Measurements from ENCODE around the gene EXOC2.

Gene EXOC2

DNA sequence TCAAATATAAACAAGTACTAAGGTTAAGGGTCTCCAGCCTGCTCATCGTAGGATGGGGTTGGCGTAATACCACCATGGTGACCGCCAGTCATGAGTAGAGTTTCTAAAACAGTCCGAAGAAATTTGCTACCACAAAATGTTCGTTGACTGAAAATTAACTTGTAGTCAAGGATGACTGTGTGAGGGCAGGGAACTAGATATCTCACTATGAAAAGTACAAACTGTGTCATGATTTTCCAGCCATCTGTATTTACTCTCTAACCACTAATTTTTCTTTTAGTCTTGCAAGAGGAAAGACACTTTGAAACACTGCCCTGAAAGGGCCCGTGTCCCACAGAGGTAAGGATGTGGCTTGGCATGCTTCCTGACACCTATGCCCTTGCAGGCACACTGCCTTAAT, 201.7 kb downstream of the EXOC2 start:
- H2BK120ac ChIP-seq (ENCODE audit: low read depth, low read length), result no peak overlapping the region
- H2AFZ ChIP-seq (ENCODE audit: low read length), result no peak overlapping the region
- no peaks in the 10 kb centered on the region for H3K79me1 ChIP-seq (ENCODE audit: low read depth, low read length)
- H3K27ac ChIP-seq (replicated peaks; ENCODE audit: low read length), result no peak overlapping the region
- no peak overlapping the region for H3K4me2 ChIP-seq (ENCODE audit: insufficient read depth, low read length, poor library complexity, severe bottlenecking)
- H2BK15ac ChIP-seq (ENCODE audit: low read length), result no peak overlapping the region
- no peaks in the 10 kb centered on the region for H3K27me3 ChIP-seq (ENCODE audit: control insufficient read depth in 3 of 3, insufficient read depth in 3 of 3, low read depth in 1 of 3, low read length in 3 of 3)
- no peak overlapping the region for H3K4me3 ChIP-seq (ENCODE audit: low read length in 2 of 2)
- DNase-seq (ENCODE audit: low spot score), result no peak
- no peak overlapping the region for H4K8ac ChIP-seq (ENCODE audit: low read depth, low read length)
- no peak overlapping the region for H2BK5ac ChIP-seq (ENCODE audit: low read length)
- WGBS, 2 donors (ENCODE audit: extremely low coverage in 2 of 2, insufficient read length in 2 of 2, insufficient replicate concordance in 1 of 2), result no CpG with 5 or more reads among the region's 6 CpGs
- no peak overlapping the region for H2AK5ac ChIP-seq (ENCODE audit: low read depth, low read length)
- peaks cover 0 to 10% of the 10 kb centered on the region in 2 donors for H3K9me3 ChIP-seq (replicated peaks in 1 of 2; ENCODE audit: control insufficient read depth in 2 of 2, insufficient read depth in 1 of 2, low read depth in 1 of 2, low read length in 2 of 2)
- no peak overlapping the region for H4K91ac ChIP-seq (ENCODE audit: low read depth, low read length, poor library complexity)
- no peak overlapping the region for H3K4ac ChIP-seq (ENCODE audit: low read length)
- no peak overlapping the region for H3K23ac ChIP-seq (ENCODE audit: low read depth, low read length, poor library complexity)
- H3K36me3 ChIP-seq (replicated peaks in 1 of 2; ENCODE audit: control insufficient read depth in 2 of 2, insufficient read depth in 2 of 2, low read length in 2 of 2), result peaks cover 2 to 32% of the 10 kb centered on the region in 2 donors
- no peak overlapping the region for H3K14ac ChIP-seq (ENCODE audit: low read length)
- no peak overlapping the region for H2BK12ac ChIP-seq (ENCODE audit: low read length)
- no peaks in the 10 kb centered on the region for H3K4me1 ChIP-seq (ENCODE audit: control insufficient read depth in 2 of 2, insufficient read depth in 1 of 2, low read depth in 1 of 2, low read length in 2 of 2)
- H3K18ac ChIP-seq (ENCODE audit: low read length), result no peak overlapping the region
- no peak overlapping the region for H3K9ac ChIP-seq (ENCODE audit: low read depth, low read length, poor library complexity)

DNA sequence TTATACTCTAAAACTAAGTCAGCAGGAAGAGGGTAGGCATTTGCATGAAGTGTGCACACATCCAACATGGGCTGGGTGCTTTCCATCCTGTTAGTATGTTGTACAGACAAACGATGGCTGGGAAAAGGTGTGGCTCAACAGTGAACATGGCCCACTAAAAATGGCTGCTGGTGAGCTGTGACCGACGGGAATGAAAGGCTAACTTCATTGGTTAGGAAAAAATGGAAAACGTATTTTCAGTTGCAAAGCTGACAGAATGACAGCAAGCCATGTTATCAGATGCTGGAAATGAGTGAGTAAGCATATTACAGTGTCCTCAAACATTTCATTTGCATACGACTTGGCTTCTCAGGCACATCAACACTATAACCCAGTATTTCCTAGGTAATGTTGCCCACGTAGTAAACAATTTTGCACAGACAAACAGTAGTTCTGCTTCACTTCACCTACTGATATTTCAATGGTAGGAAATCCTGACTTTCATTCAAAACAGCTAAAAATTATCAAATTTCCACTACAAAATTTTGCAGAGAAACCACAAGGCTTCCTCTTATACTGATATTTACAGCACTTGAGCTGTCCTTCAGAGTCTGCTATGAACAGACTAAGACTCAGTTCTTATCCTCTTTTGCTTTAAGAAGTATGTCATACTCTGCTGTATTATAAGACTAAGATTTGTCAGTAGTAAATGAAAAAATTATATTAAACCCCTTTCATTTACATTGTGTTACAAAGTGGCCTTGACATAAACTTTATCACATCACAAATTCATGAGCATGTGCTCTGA, 202.5 kb downstream of the EXOC2 start:
- Histone ChIP-seq H2BK120ac (ENCODE audit: low read depth, low read length) (no peak overlapping the region), H3K27ac (replicated peaks; ENCODE audit: low read length) (no peak overlapping the region), H3K4ac (ENCODE audit: low read length) (no peak overlapping the region), H3K9ac (ENCODE audit: low read depth, low read length, poor library complexity) (no peak overlapping the region), H2AK5ac (ENCODE audit: low read depth, low read length) (no peak overlapping the region), H2BK12ac (ENCODE audit: low read length) (no peak overlapping the region), H3K18ac (ENCODE audit: low read length) (no peak overlapping the region), H4K8ac (ENCODE audit: low read depth, low read length) (no peak overlapping the region), H3K14ac (ENCODE audit: low read length) (no peak overlapping the region), H3K9me3 (replicated peaks in 1 of 2; ENCODE audit: control insufficient read depth in 2 of 2, insufficient read depth in 1 of 2, low read depth in 1 of 2, low read length in 2 of 2) (peaks cover 4 to 10% of the 10 kb centered on the region in 2 donors), H4K91ac (ENCODE audit: low read depth, low read length, poor library complexity) (no peak overlapping the region), H2BK15ac (ENCODE audit: low read length) (no peak overlapping the region), H3K4me2 (ENCODE audit: insufficient read depth, low read length, poor library complexity, severe bottlenecking) (no peak overlapping the region), H3K4me3 (ENCODE audit: low read length in 2 of 2) (no peak overlapping the region), H2BK5ac (ENCODE audit: low read length) (no peak overlapping the region), H3K79me1 (ENCODE audit: low read depth, low read length) (no peaks in the 10 kb centered on the region), H3K36me3 (replicated peaks in 1 of 2; ENCODE audit: control insufficient read depth in 2 of 2, insufficient read depth in 2 of 2, low read length in 2 of 2) (peaks cover 6 to 31% of the 10 kb centered on the region in 2 donors), H3K23ac (ENCODE audit: low read depth, low read length, poor library complexity) (no peak overlapping the region), H3K4me1 (ENCODE audit: control insufficient read depth in 2 of 2, insufficient read depth in 1 of 2, low read depth in 1 of 2, low read length in 2 of 2) (no peaks in the 10 kb centered on the region), H2AFZ (ENCODE audit: low read length) (no peak overlapping the region), H3K27me3 (ENCODE audit: control insufficient read depth in 3 of 3, insufficient read depth in 3 of 3, low read depth in 1 of 3, low read length in 3 of 3) (no peaks in the 10 kb centered on the region)
- DNase-seq (ENCODE audit: low spot score), result no peak
- WGBS, 2 donors (ENCODE audit: extremely low coverage in 2 of 2, insufficient read length in 2 of 2, insufficient replicate concordance in 1 of 2), result no CpG with 5 or more reads among the region's 6 CpGs

DNA sequence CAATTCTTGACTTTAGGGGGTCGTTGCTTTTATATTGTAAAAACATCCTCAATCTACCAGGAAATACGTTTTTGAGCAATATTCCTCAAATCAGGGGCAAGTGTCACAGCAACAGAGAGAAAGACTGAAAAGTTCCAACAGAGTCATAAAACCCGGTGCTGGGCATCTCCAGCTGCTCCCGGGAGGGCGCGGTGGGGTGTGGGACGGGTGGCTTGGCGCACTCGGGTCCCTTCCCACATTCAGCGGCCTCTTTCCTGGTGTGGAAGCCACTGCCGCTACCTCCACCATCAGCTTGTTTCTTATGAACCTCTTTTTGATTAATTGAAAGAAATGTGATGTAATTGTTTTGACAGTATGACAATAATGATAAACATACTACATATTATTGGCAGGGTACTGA, 203.2 kb downstream of the EXOC2 start:
- DNase-seq (ENCODE audit: low spot score), result no peak
- H3K4me1 ChIP-seq (ENCODE audit: control insufficient read depth in 2 of 2, insufficient read depth in 1 of 2, low read depth in 1 of 2, low read length in 2 of 2), result no peaks in the 10 kb centered on the region
- H2BK120ac ChIP-seq (ENCODE audit: low read depth, low read length), result no peak overlapping the region
- no peak overlapping the region for H4K91ac ChIP-seq (ENCODE audit: low read depth, low read length, poor library complexity)
- H4K8ac ChIP-seq (ENCODE audit: low read depth, low read length), result no peak overlapping the region
- H2AK5ac ChIP-seq (ENCODE audit: low read depth, low read length), result no peak overlapping the region
- no CpG with 5 or more reads among the region's 11 CpGs for WGBS, 2 donors (ENCODE audit: extremely low coverage in 2 of 2, insufficient read length in 2 of 2, insufficient replicate concordance in 1 of 2)
- no peaks in the 10 kb centered on the region for H3K79me1 ChIP-seq (ENCODE audit: low read depth, low read length)
- no peak overlapping the region for H3K18ac ChIP-seq (ENCODE audit: low read length)
- peaks cover 7 to 31% of the 10 kb centered on the region in 2 donors for H3K36me3 ChIP-seq (replicated peaks in 1 of 2; ENCODE audit: control insufficient read depth in 2 of 2, insufficient read depth in 2 of 2, low read length in 2 of 2)
- no peak overlapping the region for H3K9ac ChIP-seq (ENCODE audit: low read depth, low read length, poor library complexity)
- H2BK15ac ChIP-seq (ENCODE audit: low read length), result no peak overlapping the region
- H3K27ac ChIP-seq (replicated peaks; ENCODE audit: low read length), result no peak overlapping the region
- H3K4me2 ChIP-seq (ENCODE audit: insufficient read depth, low read length, poor library complexity, severe bottlenecking), result no peak overlapping the region
- H2BK5ac ChIP-seq (ENCODE audit: low read length), result no peak overlapping the region
- H3K23ac ChIP-seq (ENCODE audit: low read depth, low read length, poor library complexity), result no peak overlapping the region
- H2AFZ ChIP-seq (ENCODE audit: low read length), result no peak overlapping the region
- no peak overlapping the region for H2BK12ac ChIP-seq (ENCODE audit: low read length)
- H3K4me3 ChIP-seq (ENCODE audit: low read length in 2 of 2), result no peak overlapping the region
- H3K27me3 ChIP-seq (ENCODE audit: control insufficient read depth in 3 of 3, insufficient read depth in 3 of 3, low read depth in 1 of 3, low read length in 3 of 3), result no peaks in the 10 kb centered on the region
- peaks cover 5 to 10% of the 10 kb centered on the region in 2 donors for H3K9me3 ChIP-seq (replicated peaks in 1 of 2; ENCODE audit: control insufficient read depth in 2 of 2, insufficient read depth in 1 of 2, low read depth in 1 of 2, low read length in 2 of 2)
- H3K4ac ChIP-seq (ENCODE audit: low read length), result no peak overlapping the region
- no peak overlapping the region for H3K14ac ChIP-seq (ENCODE audit: low read length)

DNA sequence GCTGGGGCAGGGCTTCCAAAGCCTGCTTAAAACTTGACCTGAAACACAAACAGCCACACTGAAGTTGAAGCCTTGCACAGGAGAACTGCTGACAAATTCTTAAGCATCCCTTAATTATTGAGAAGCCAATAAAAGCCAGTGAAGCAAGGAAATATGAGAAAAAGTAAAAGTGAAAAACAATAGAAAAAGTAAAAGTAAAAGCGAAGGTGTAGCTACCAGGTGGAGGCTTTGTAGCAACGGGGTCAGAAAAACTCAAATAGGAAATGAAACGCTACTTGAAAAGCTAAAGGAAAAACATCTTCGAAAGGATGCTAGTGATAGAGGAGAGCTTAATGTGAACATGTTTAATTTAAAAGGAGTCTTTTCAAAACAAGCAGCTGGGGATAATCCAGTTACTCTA, 203.9 kb downstream of the EXOC2 start:
- no peak overlapping the region for H2BK15ac ChIP-seq (ENCODE audit: low read length)
- DNase-seq (ENCODE audit: low spot score), result no peak
- no peak overlapping the region for H2AK5ac ChIP-seq (ENCODE audit: low read depth, low read length)
- H3K4me3 ChIP-seq (ENCODE audit: low read length in 2 of 2), result no peak overlapping the region
- no peak overlapping the region for H3K14ac ChIP-seq (ENCODE audit: low read length)
- WGBS, 2 donors (ENCODE audit: extremely low coverage in 2 of 2, insufficient read length in 2 of 2, insufficient replicate concordance in 1 of 2), result no CpG with 5 or more reads among the region's 4 CpGs
- no peak overlapping the region for H3K9ac ChIP-seq (ENCODE audit: low read depth, low read length, poor library complexity)
- H2AFZ ChIP-seq (ENCODE audit: low read length), result no peak overlapping the region
- H3K79me1 ChIP-seq (ENCODE audit: low read depth, low read length), result no peaks in the 10 kb centered on the region
- H4K91ac ChIP-seq (ENCODE audit: low read depth, low read length, poor library complexity), result no peak overlapping the region
- no peak overlapping the region for H2BK120ac ChIP-seq (ENCODE audit: low read depth, low read length)
- H4K8ac ChIP-seq (ENCODE audit: low read depth, low read length), result no peak overlapping the region
- peaks cover 7 to 31% of the 10 kb centered on the region in 2 donors for H3K36me3 ChIP-seq (replicated peaks in 1 of 2; ENCODE audit: control insufficient read depth in 2 of 2, insufficient read depth in 2 of 2, low read length in 2 of 2)
- H3K9me3 ChIP-seq (replicated peaks in 1 of 2; ENCODE audit: control insufficient read depth in 2 of 2, insufficient read depth in 1 of 2, low read depth in 1 of 2, low read length in 2 of 2), result peaks cover 6 to 10% of the 10 kb centered on the region in 2 donors
- H3K4me2 ChIP-seq (ENCODE audit: insufficient read depth, low read length, poor library complexity, severe bottlenecking), result no peak overlapping the region
- no peak overlapping the region for H3K4ac ChIP-seq (ENCODE audit: low read length)
- no peak overlapping the region for H3K23ac ChIP-seq (ENCODE audit: low read depth, low read length, poor library complexity)
- H2BK5ac ChIP-seq (ENCODE audit: low read length), result no peak overlapping the region
- no peak overlapping the region for H2BK12ac ChIP-seq (ENCODE audit: low read length)
- no peak overlapping the region for H3K18ac ChIP-seq (ENCODE audit: low read length)
- H3K27me3 ChIP-seq (ENCODE audit: control insufficient read depth in 3 of 3, insufficient read depth in 3 of 3, low read depth in 1 of 3, low read length in 3 of 3), result no peaks in the 10 kb centered on the region
- H3K27ac ChIP-seq (replicated peaks; ENCODE audit: low read length), result no peak overlapping the region
- H3K4me1 ChIP-seq (ENCODE audit: control insufficient read depth in 2 of 2, insufficient read depth in 1 of 2, low read depth in 1 of 2, low read length in 2 of 2), result no peaks in the 10 kb centered on the region
